HG03039 (cell line): ENCODE measurements around the gene BCOR.

Experiments used
- ATAC-seq: cut with Tn5 transposase; IDR thresholded peaks from one replicate; pipeline ENCODE4 v1.9.1; 2021; ENCODE audit warnings: mild to moderate bottlenecking, moderate library complexity; ENCODE audit not compliant: unreplicated experiment

The BCOR gene

GRCh38 chrX:40086569-40087335, 11.0 kb downstream of the BCOR start:
- no peak for ATAC-seq

DNA sequence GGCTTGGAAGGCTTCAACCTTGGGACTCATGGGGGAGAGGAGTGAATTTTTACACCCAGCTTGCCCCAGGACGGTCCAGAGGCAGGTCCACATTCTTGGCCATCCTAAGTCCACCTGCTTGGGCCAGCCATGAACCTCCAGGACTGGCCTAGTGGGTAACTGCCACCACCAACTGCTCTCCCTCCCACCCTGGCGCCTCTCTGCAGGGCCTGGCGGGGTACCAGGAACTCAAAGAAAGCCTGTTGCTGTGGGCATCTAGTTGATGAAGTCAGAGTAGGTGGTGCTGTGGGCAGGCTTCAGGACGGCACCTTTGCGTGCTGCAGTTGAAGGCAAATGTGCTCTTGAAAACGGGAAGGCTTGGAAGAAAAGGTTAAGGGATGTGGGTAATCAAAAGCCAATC, 12.0 kb downstream of the BCOR start:
- ATAC-seq: no peak

DNA sequence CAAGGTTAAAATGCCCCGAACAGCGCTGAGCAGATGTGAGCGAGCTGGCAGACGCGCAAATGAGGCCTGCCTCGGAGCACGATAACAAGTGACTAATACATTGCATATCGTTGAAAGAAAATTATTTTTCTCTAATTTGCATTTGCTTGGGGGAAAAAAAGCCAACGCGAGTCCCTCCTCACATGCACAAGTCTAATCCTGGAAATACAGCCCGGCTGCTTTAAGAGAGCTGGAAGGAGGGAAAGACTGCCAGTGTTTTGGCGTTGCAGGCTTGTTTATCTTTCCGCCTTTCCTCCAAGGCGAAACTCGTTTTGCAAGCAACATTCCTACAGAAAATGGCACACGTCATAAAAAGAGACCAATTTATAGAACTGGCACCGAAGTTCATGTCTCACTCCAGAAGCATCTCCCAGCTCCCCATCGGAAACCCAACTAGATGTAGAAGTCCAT, 12.6 kb downstream of the BCOR start:
- ATAC-seq: no peak

- ATAC-seq: no peak
These were observed 13.2 kb downstream of the BCOR start for GRCh38 chrX:40084471-40085101.

- ATAC-seq: no peak
These were observed 13.8 kb downstream of the BCOR start for GRCh38 chrX:40083979-40084359.

- no peak for ATAC-seq
These were observed 14.4 kb downstream of the BCOR start for GRCh38 chrX:40083120-40083978.

- no peak for ATAC-seq
These were observed 15.2 kb downstream of the BCOR start for GRCh38 chrX:40082447-40083119.

- ATAC-seq: no peak
These were observed 16.1 kb downstream of the BCOR start for GRCh38 chrX:40081679-40082068.

- no peak for ATAC-seq
These were observed 16.7 kb downstream of the BCOR start for GRCh38 chrX:40080894-40081678.

DNA sequence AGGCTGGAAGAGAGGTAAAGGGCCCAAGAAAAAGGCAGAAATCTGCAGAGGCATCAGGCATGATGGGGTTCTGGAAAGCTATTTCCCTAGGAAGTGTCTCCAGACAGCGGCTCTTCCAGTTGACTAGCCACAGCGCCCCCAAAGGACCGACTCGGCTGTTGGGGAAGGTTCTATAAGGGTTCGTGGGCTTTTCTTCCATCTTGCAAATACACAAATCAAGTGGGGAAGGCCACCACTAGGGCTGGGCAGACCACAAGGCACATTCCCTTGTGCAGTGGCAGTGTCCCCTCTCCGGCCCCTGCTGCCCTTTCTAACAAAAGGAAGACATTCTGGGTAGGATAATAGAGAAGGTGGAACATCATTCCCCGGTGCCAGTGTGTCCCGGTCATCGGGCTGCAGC, 18.2 kb downstream of the BCOR start:
- ATAC-seq: no peak

DNA sequence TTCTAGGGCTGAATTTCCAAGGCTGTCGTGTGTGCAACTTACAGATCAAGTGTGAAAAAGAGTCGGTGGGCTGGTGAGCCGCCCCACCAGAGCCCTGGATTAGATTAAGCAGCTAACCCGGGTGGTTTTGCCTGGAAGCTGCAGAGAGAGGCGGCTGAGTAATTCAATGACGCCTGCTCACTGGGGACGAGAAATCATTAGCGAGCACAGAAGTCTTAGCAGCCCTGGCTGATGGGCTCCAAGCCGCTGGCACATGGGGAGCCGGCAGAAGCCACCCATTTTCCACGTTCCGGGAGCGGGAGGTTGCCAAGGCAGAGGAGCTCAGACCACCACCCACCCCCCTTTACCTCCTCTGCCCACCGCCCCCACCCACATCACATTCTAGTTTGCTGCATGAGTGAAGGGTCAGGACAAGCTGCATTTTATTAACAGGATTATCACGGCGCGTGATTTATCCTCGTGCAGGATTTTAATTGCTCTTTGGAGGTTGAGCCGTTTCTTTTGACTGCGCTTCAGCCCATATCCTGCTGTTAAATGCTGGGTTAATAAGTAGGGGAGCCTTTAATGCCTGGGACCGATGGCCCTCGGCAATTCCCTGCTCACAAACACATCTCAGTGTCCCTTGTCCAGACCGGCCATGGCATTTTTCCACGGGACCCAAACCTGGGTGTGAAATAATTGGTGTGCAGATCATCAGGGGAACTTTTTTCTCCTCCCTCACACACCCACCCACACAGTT, 19.1 kb downstream of the BCOR start:
- no peak for ATAC-seq

DNA sequence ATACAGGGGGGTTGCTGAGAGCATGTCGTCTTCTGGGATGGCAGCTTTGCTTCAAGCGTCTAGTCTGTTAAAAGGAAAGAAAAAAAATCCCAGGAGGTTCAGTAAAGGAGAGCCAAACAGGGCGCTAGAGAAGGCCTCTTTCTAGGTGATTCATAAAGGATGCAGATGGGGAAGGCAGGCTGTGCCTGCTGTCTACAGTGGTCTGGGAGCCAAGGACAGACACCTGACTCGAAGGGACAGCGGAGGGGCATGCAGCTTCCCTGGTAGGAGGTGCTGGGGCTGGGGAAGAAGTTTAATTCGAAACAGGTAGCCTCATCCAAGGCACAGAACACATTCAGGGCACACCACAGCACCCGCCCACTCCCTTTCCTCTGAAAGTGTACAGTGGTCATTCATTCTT, 19.9 kb downstream of the BCOR start:
- no peak for ATAC-seq

DNA sequence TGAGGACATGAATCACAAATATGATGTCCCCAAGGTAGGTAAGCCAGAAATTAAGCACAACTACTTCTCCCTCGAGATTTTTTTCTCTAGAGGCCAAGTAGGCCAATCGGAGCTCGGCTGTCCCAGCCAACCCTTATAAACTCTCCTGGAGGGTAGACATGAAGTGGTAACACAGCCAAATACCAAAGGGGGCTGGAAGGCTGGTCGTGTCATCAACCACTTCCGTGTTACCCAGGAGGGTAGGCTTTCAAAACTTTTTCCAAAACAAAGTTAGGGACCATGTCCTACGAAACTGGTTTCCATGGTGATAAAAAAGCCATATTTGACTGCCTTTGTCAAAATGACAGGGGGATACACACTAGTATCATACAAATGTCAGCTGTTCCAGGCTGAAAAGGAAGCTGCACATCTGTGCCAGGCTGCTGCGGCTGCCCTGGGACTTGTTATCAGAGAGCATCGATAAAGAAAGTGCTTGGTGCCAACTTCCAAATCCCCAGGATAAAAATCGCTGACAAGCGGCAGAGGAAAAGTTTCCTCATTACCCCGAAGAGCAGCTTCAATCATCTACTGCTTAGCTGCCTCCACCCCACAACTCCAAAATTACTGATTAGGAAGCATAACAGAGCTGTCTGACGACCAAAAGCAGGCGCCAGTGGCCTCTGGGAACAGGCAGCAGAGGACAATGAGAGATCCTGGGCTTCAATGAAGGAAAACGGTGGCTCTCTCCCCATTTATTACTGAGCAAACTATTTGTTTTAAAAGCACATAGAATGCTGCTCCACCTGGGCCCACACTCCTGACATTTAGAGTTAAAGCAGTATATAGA, 20.8 kb downstream of the BCOR start:
- ATAC-seq: no peak

DNA sequence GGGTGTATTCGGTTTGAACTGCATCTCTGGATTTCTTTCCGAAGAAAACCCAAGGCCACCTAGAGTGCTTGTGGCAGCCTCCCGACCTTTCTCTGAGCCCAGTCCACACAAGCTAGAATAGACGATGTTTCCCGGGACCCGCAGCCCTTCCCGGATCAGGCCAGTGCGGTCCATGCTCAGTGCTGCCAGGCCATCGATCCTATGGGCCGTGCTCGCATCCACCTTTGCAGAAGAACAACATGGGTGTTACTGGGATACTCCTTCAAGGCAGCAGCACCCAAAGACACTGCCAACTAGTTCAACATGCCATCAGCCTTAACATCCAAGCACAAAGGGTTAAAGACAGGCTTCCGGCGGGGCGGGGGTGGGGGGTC, 22.8 kb downstream of the BCOR start:
- no peak for ATAC-seq

- ATAC-seq: no peak
These were observed 23.4 kb downstream of the BCOR start for GRCh38 chrX:40074080-40074958.

DNA sequence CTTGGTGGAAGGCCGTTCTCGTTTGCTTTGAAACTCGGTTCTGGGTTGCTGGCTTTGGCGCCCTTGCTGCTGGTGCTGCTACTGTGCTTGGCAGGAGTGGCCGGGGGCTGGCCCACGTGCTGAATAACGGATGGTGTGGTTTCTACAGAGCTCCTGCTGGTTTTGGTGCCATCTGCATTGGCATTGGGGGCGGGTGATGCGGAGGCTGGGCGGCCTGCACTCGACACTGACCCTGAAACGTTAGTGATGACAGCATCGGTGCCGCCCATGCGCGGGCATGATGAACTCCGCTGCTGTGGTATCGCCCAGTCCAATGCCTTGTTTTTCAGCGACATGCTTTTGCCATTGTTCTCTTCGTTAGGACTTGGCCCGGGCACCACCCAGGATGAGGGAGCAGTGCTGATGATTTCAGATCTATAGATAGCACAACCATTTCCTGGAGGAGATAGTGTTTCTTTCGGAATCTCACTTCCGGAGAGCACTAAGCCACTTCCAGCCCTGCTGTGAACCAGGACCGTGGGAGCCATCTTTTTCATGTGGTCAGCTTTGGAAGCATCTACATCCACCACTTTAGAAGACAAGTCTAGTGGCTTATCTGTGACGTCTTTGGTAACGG, 24.2 kb downstream of the BCOR start:
- ATAC-seq: no peak

- ATAC-seq: no peak
These were observed 25.5 kb downstream of the BCOR start for GRCh38 chrX:40072246-40072645.
